Measurements from ENCODE around the gene MFSD11.
A peak's percentile ranks its signal among the peaks of the same experiment; 100 is the strongest.

MFSD11 gene

GRCh38 chr17:76735586-76736348 lies 2.2 kb upstream of the MFSD11 start:
- Histone ChIP-seq H2BK12ac (ENCODE audit: low read length in 2 of 2) (no peak overlapping the region), H3K27me3 (ENCODE audit: control insufficient read depth in 1 of 2, insufficient read depth in 1 of 2, low read length in 2 of 2) (no peaks in the 10 kb centered on the region), H3K9ac (ENCODE audit: low read length) (peak overlapping the region; percentile 95), H3K36me3 (ENCODE audit: control insufficient read depth in 1 of 2, insufficient read depth in 2 of 2, low read depth in 1 of 2, low read length in 2 of 2) (peaks cover 12 to 50% of the 10 kb centered on the region in 2 experiments), H2AK5ac (ENCODE audit: low read length, severe bottlenecking) (no peak overlapping the region), H2BK15ac (ENCODE audit: low read depth, poor library complexity, severe bottlenecking) (no peak overlapping the region), H3K14ac (ENCODE audit: low read length in 2 of 2) (peak overlapping the region in 1 of 2 experiments; percentile 30), H3K79me1 (replicated peaks; ENCODE audit: low read length, poor library complexity, severe bottlenecking) (peaks cover 5% of the 10 kb centered on the region), H2BK120ac (ENCODE audit: low read depth, low read length) (no peak overlapping the region), H3K4ac (ENCODE audit: low read depth in 1 of 2, low read length in 2 of 2) (peak overlapping the region in 1 of 2 experiments; percentile 90), H3K4me3 (ENCODE audit: insufficient read depth in 1 of 2, low read depth in 1 of 2, low read length in 2 of 2) (peak overlapping the region; percentile 95 to 100), H2AFZ (ENCODE audit: low read depth, low read length) (no peak overlapping the region), H3K27ac (ENCODE audit: low read length, poor library complexity, severe bottlenecking) (peak overlapping the region; percentile 55), H4K91ac (ENCODE audit: low read length) (no peak overlapping the region), H4K8ac (ENCODE audit: low read length) (no peak overlapping the region), H3K4me1 (ENCODE audit: control insufficient read depth, insufficient read depth, low read depth, low read length) (peaks cover 2% of the 10 kb centered on the region), H3K4me2 (ENCODE audit: low read length, poor library complexity, severe bottlenecking) (peak overlapping the region; percentile 59), H3K18ac (ENCODE audit: low read depth in 1 of 2, low read length in 2 of 2) (peak overlapping the region; percentile 99 to 100), H2BK5ac (ENCODE audit: low read depth, low read length, poor library complexity, severe bottlenecking) (no peak overlapping the region), H3K23ac (ENCODE audit: low read length in 2 of 2) (peak overlapping the region in 1 of 2 experiments; percentile 89), H3K9me3 (ENCODE audit: control insufficient read depth, low read length) (no peaks in the 10 kb centered on the region)
- WGBS: 1% methylated on average over 20 of the region's 20 CpGs
- DNase-seq: no peak

- H3K4ac ChIP-seq (ENCODE audit: low read depth in 1 of 2, low read length in 2 of 2): peak overlapping the region; percentile 90 to 99
- under 1% methylated on average over 96 of the region's 117 CpGs for WGBS
- peak overlapping the region; percentile 41 for H4K8ac ChIP-seq (ENCODE audit: low read length)
- H3K9ac ChIP-seq (ENCODE audit: low read length): peak overlapping the region; percentile 95
- H3K23ac ChIP-seq (ENCODE audit: low read length in 2 of 2): peak overlapping the region in 1 of 2 experiments; percentile 96
- no peaks in the 10 kb centered on the region for H3K27me3 ChIP-seq (ENCODE audit: control insufficient read depth in 1 of 2, insufficient read depth in 1 of 2, low read length in 2 of 2)
- DNase-seq: peak; percentile 76
- H2BK120ac ChIP-seq (ENCODE audit: low read depth, low read length): peak overlapping the region; percentile 98
- peak overlapping the region; percentile 84 to 85 for H2BK12ac ChIP-seq (ENCODE audit: low read length in 2 of 2)
- H4K91ac ChIP-seq (ENCODE audit: low read length): peak overlapping the region; percentile 93
- H3K4me3 ChIP-seq (ENCODE audit: insufficient read depth in 1 of 2, low read depth in 1 of 2, low read length in 2 of 2): peak overlapping the region; percentile 95 to 100
- H3K27ac ChIP-seq (ENCODE audit: low read length, poor library complexity, severe bottlenecking): peak overlapping the region; percentile 86
- H3K9me3 ChIP-seq (ENCODE audit: control insufficient read depth, low read length): no peaks in the 10 kb centered on the region
- H2BK15ac ChIP-seq (ENCODE audit: low read depth, poor library complexity, severe bottlenecking): peak overlapping the region; percentile 99
- H2AFZ ChIP-seq (ENCODE audit: low read depth, low read length): no peak overlapping the region
- H3K79me1 ChIP-seq (replicated peaks; ENCODE audit: low read length, poor library complexity, severe bottlenecking): peaks cover 5% of the 10 kb centered on the region
- H2BK5ac ChIP-seq (ENCODE audit: low read depth, low read length, poor library complexity, severe bottlenecking): peak overlapping the region; percentile 92
- H3K14ac ChIP-seq (ENCODE audit: low read length in 2 of 2): peak overlapping the region in 1 of 2 experiments; percentile 100
- H3K4me2 ChIP-seq (ENCODE audit: low read length, poor library complexity, severe bottlenecking): peak overlapping the region; percentile 74
- peaks cover 12 to 52% of the 10 kb centered on the region in 2 experiments for H3K36me3 ChIP-seq (ENCODE audit: control insufficient read depth in 1 of 2, insufficient read depth in 2 of 2, low read depth in 1 of 2, low read length in 2 of 2)
- peaks cover 2% of the 10 kb centered on the region for H3K4me1 ChIP-seq (ENCODE audit: control insufficient read depth, insufficient read depth, low read depth, low read length)
- peak overlapping the region; percentile 99 to 100 for H3K18ac ChIP-seq (ENCODE audit: low read depth in 1 of 2, low read length in 2 of 2)
- peak overlapping the region; percentile 8 for H2AK5ac ChIP-seq (ENCODE audit: low read length, severe bottlenecking)
These were observed 1.4 kb upstream of the MFSD11 start for GRCh38 chr17:76736349-76737081.

- peak within 1 kb of the TSS in 1 of 2 experiments; percentile 100 for H3K14ac ChIP-seq (ENCODE audit: low read length in 2 of 2)
- peak within 1 kb of the TSS; percentile 97 to 99 for H3K4ac ChIP-seq (ENCODE audit: low read depth in 1 of 2, low read length in 2 of 2)
- H3K4me3 ChIP-seq (ENCODE audit: insufficient read depth in 1 of 2, low read depth in 1 of 2, low read length in 2 of 2): peak within 1 kb of the TSS; percentile 95 to 100
- H3K4me2 ChIP-seq (ENCODE audit: low read length, poor library complexity, severe bottlenecking): peak within 1 kb of the TSS; percentile 95
- peak within 1 kb of the TSS; percentile 93 for H4K91ac ChIP-seq (ENCODE audit: low read length)
- H3K9me3 ChIP-seq (ENCODE audit: control insufficient read depth, low read length): no peaks in the 10 kb centered on the region
- H4K8ac ChIP-seq (ENCODE audit: low read length): peak within 1 kb of the TSS; percentile 98
- peaks cover 2% of the 10 kb centered on the region for H3K4me1 ChIP-seq (ENCODE audit: control insufficient read depth, insufficient read depth, low read depth, low read length)
- under 1% methylated on average over 60 of the region's 60 CpGs for WGBS
- H2BK15ac ChIP-seq (ENCODE audit: low read depth, poor library complexity, severe bottlenecking): peak within 1 kb of the TSS; percentile 99
- peak within 1 kb of the TSS; percentile 98 for H2BK120ac ChIP-seq (ENCODE audit: low read depth, low read length)
- H2BK5ac ChIP-seq (ENCODE audit: low read depth, low read length, poor library complexity, severe bottlenecking): peak within 1 kb of the TSS; percentile 98
- peak within 1 kb of the TSS; percentile 8 for H2AK5ac ChIP-seq (ENCODE audit: low read length, severe bottlenecking)
- peak within 1 kb of the TSS in 1 of 2 experiments; percentile 96 for H3K23ac ChIP-seq (ENCODE audit: low read length in 2 of 2)
- peak within 1 kb of the TSS; percentile 99 to 100 for H3K18ac ChIP-seq (ENCODE audit: low read depth in 1 of 2, low read length in 2 of 2)
- peaks cover 12 to 53% of the 10 kb centered on the region in 2 experiments for H3K36me3 ChIP-seq (ENCODE audit: control insufficient read depth in 1 of 2, insufficient read depth in 2 of 2, low read depth in 1 of 2, low read length in 2 of 2)
- H3K9ac ChIP-seq (ENCODE audit: low read length): peak within 1 kb of the TSS; percentile 95
- no peaks in the 10 kb centered on the region for H3K27me3 ChIP-seq (ENCODE audit: control insufficient read depth in 1 of 2, insufficient read depth in 1 of 2, low read length in 2 of 2)
- H3K27ac ChIP-seq (ENCODE audit: low read length, poor library complexity, severe bottlenecking): peak within 1 kb of the TSS; percentile 100
- H2AFZ ChIP-seq (ENCODE audit: low read depth, low read length): peak within 1 kb of the TSS; percentile 89
- peak within 1 kb of the TSS; percentile 84 to 93 for H2BK12ac ChIP-seq (ENCODE audit: low read length in 2 of 2)
- DNase-seq: peak; percentile 99
- peaks cover 7% of the 10 kb centered on the region for H3K79me1 ChIP-seq (replicated peaks; ENCODE audit: low read length, poor library complexity, severe bottlenecking)
These were observed 740 bp upstream of the MFSD11 start, which contains the start of gene SRSF2 for GRCh38 chr17:76737082-76737675. TSS of gene SRSF2 (minus strand) at chr17:76737331. CDS start at chr17:76737160, 171 bp downstream.
